ENCODE data around the gene ANKRD12.

ANKRD12 gene

GRCh38 chr18:9296233-9297006 lies 159.8 kb downstream of the ANKRD12 start:
- no peak for DNase-seq

GRCh38 chr18:9297007-9297393 lies 160.4 kb downstream of the ANKRD12 start:
- no peak for DNase-seq

DNA sequence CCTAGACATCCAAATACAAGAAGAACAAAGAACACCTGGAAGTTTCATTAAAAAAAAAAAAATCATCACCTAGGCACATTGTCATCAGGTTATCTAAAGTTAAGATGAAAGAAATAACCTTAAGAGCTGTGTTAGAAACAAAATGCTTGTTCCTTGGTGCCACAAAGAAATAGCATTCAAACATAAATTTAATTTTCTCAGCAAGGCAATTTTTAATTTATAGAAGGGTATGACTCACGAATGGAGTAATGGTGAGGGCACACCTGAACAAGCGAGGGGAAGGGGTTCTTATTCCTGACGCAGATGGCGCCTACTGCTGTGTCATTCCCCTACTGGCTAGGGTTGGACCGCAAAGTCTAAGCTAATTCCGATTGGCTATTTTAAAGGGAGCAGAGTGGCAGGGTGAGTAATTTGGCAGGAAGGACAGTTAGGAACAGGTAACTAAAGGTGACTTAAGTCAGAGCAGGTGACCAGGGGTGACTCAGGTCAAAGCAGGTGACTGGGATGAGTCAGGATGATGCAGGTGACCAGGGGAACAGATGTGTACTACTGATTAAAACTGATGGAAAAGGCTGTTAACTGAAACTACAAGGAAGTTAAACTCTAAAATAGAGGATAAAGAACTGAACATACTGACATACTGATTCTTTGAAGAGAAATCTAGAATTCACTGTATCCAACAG lies 167.9 kb downstream of the ANKRD12 start:
- no peak for DNase-seq

- no peak for DNase-seq
These were observed 182.8 kb downstream of the ANKRD12 start for GRCh38 chr18:9319333-9319732.

- DNase-seq, result no peak
These were observed 184.5 kb downstream of the ANKRD12 start for GRCh38 chr18:9321017-9321452.

GRCh38 chr18:9321736-9322135 lies 185.2 kb downstream of the ANKRD12 start:
- DNase-seq, result no peak

DNA sequence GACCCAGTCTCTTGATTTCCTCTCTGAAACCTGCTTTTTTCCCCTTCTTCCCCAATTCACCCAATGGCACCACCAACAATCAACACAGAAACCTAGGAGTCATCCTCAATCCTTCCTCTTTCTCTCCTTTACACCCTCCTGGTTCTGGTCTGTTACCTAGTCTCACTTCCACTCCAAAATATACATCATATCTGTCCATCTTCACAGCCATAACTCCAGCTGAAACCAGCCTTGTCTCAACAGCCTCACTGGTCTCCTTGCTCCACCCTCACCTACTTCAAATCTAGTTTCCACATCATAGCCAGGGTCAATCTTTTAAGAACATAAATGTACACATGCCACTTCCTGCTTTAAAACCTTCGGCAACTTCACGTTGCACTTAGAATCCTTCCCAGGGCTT lies 186.2 kb downstream of the ANKRD12 start:
- DNase-seq, result no peak

- DNase-seq, result no peak
These were observed 187.3 kb downstream of the ANKRD12 start for GRCh38 chr18:9323750-9324445.

DNA sequence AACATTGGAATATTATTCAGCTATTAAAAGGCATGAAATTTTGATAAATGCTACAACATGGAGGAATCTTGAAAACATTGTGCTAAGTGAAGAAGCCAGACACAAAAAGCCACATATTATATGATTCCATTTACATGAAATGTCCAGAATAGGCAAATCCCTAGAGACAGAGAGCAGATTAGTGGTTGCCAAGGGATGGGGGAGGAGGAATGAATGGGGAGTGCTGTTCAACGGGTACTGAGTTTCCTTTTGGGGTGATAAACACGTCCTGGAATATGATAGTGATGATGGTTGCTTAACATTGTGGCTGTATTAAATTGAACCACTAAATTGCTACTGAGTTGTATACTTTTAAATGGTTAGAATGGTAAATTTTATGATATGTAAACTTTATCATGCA lies 189.1 kb downstream of the ANKRD12 start:
- no peak for DNase-seq

DNA sequence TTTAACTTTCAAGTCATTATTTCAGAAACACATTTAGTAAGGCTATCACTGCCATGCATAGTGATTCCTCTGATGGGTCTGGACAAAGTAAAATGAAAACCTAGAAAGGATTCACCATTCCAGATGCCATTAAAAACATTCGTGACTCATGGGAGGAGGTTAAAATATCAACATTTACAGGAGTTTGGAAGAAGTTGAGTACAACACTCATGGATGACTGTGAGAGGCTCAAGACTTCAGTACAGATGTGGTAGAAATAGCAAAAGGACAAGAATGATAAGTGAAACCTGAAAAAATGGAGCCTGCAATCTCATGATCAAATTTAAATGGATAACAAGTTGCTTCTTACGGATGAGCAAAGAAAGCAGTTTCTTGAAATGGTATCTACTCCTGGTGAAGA lies 192.2 kb downstream of the ANKRD12 start:
- DNase-seq, result no peak

DNA sequence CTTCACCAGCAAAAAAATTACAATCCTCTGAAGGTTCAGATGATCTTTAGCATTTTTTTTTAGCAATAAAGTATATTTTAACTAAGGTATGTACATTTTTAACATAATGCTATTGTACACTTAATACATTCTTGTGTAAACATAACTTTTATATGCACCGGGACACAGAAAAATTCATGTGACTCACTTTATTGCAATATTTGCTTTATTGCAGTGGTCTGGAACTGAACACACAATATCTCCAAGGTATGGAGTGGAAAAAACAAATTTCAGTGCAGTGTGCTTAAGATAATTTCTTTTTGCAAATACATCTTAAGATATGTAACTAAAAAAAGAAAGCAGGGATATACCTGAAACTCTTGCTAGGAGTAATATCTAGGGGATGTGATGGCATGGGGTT lies 192.9 kb downstream of the ANKRD12 start:
- no peak for DNase-seq

- DNase-seq, result no peak
These were observed 193.8 kb downstream of the ANKRD12 start for GRCh38 chr18:9330419-9330818.

GRCh38 chr18:9333441-9334328 lies 197.1 kb downstream of the ANKRD12 start:
- DNase-seq, result peak; percentile 51

GRCh38 chr18:9334329-9334972 lies 197.9 kb downstream of the ANKRD12 start, which contains the start of gene TWSG1:
Gene TWSG1, plus strand, starts transcription at chr18:9334773. Its CDS starts 2,457 bp downstream, at chr18:9337230.
- DNase-seq, result peak; percentile 85

DNA sequence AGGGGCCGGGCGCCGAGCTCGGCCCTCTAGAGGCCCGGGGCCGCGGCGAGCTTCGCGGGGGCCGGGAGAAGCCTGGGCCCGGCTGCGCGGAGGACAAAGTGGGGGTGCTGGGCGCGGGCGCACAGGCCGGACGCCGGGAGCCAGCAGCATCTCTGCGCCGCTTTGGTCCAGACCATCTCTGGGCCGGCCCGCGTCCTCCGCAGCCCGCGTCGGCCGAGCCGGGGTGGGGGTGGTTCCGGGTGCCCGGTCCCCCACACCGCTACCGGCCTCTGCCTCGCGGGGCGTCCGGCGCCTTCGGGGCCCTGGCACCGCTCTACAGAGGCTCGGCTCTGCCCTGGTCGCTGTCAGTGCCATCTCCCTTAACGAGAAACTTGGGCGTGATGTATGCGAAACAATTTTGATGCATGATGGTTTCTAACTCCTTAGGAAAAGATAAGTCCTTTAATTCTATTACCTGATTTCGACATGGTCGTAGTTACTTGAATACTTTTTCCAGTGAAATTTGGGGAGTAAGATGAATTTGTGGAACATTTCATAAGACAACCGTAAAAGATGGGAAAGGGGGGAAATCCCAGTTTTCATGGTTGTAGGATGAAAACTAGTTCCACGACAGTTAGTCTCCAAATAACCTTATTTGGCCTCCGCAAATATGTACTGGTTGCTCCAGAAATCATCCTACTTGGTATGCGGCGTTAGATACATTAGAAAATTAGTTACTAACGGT lies 198.6 kb downstream of the ANKRD12 start:
- no peak for DNase-seq
